Glomerular endothelial cell (primary cell): ENCODE data around the gene RAPGEF4. TPM values are rescaled to one million over a fixed set of nuclear protein-coding genes. Genes with fewer than 3 reads are reported as not detected.

ENCODE experiments used
- DNase-seq: peaks from one replicate; pipeline ENCODE4 v3.0.0-alpha.2; 2011; ENCODE audit warnings: low read depth, low spot score; ENCODE audit errors: extremely low read depth
- total RNA-seq: library from RNA; depleted of rRNA; stranded (reverse); fragments of >200 nt; gene quantifications from 2 replicates; pipeline ENCODE4 v1.2.3, GENCODE V29; 2015

The RAPGEF4 gene
- total RNA-seq, 1 donor from 2014 or later, result 5.1 TPM

DNA sequence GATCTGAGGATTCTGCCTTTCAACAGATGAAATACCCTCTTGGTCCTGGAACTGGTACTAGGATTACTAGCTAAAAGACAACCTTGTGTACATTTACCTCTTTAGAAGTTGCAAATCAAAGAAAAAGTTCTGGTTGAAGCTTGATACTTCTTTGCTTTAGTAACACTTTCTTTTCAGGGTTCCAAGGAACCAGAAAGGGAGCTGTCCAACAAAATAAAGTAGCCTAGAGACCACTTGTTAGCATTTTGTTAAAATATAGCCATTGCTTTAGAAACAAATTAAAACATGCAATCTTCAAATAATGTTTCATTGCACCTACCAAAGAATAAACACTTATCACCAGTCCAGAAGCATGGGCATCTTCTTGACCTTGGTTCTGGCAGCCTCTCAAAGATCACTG is 222.1 kb downstream of the RAPGEF4 start:
- no peak for DNase-seq

DNA sequence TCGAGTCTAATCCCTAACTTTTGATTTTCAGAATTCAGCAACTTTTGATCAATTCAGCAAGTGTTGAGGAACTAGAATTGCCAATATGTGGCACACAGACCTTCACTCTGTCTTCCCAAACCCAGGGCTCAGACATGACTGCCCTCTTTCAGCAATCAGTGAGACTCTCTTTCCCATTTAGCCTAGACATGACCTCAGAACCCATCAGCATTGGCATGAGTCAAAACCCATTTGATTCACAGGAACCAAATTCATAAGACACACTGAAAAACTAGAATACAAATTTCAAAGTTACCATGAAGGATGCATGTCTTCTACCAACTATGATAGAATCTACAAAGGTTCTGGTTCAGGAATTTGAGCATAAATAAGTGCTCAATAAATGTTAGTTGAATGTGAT is 226.4 kb downstream of the RAPGEF4 start:
- DNase-seq, result no peak

DNA sequence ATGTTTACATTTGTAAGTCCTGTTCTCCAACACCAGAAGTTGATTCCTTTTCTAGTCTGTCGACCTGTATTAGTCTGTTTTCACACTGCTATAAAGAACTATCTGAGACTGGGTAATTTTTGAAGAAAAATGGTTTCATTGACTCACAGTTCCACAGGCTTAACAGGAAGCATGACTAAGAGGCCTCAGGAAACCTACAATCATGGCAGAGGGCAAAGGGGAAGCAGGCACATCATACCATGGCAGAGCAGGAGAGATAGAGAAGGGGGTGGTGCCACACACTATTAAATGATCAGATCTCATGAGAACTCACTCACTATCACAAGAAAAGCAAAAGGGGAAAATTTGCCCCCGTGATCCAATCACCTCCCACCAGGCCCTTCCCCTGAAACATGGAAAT is 227.2 kb downstream of the RAPGEF4 start:
- DNase-seq, result peak; percentile 74

DNA sequence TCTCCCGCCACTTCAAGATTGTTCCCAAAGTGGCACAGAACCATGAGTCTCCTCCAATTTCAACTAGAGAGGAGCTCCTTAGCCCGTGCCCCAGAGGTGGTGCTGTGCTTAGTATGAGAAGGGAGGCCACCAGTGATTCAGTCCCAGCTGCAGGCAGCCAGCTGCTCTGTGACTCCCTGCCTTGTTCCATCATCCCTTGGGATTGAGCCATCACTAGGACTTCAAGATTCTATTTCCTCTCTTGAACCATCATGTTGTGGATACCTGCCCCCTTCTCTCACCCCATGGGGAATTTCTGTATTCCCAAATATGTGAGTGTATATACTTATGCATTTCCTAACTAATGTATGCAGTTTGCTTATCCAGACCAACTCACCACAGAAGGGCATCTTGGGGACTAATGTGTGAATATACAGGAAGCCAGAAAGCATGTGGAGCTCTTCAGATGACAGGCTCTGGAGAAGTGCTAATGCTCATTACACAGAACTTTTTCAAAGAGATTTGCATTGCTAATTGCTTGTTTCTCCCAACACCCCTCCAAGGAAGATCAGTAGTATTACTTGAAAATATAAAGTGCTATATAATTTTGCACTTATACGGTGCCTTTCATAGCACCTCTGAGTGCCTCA is 229.0 kb downstream of the RAPGEF4 start:
- DNase-seq, result no peak

DNA sequence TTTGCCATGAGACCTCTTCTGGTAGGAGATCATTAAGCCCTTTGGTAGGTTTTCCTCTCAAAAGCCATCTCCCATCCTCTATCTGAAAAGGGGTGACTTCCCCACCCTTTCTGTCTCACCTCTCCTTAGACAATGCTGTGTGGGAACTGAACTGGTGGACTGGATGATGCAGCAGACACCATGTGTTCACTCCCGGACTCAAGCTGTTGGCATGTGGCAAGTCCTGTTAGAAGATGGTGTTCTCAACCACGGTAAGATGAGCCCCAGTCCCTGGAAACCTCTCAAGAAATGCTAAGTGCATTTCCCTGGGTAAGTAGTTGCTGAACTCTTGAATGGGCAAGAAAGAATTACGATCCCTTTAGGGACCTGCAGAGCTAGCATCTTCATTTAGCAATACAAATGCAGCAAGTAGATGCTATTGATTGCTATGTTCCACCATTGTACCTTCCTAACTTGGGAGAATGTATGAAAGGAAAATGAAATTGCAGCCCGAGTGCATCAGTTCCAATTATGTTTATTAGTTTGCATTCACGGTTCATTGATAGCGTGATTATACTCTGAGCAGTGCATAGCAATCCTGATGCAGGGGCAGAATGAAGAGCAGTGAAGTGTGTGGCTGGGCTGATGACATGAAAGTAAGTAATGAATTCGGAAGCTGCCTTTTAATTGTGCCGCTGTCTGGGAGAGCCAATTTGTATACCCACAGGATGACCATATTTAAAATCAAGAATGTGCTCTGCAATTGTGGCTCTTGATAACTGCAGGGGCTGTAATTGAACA is 230.0 kb downstream of the RAPGEF4 start:
- no peak for DNase-seq

DNA sequence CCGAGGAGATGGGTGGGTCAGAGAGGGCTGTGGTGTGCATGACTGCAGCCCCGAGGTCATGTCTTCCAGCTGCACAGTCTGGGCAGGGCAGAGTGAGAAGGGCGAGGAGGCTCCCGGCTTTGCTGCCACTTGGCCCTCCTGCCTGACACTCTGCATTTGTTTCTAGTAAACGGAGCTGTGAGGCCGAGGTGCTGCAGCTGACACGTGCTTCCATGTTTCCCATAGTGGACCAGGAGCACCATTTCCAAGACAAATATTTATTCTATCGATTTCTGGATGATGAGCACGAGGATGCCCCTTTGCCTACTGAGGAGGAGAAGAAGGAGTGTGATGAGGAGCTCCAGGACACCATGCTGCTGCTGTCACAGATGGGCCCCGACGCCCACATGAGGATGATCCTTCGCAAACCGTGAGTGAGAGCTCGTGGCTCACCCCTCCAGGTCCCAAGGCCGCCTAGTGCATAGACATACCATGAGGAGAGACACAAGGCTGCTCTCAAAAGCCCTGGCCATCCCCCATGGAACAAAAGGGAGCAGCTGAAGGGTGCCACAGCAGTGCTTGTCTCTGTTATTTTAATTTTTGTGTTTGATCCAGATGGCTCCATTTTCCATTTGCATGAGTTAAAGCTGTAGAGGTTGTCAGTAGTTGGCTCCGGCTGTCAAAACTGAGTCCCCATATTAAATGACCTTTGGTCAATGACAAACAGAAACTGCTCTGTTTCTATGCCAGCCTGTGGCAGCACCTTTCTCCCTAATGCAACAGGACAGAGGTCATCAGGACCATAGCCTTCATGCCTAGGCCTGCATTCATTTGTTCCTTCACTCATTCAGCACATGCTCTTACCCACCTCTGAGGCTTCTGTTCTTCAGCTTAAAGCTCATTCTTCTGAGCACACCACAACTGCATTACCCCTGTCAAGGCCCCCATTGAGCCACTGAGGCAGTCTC is 231.7 kb downstream of the RAPGEF4 start:
- no peak for DNase-seq

DNA sequence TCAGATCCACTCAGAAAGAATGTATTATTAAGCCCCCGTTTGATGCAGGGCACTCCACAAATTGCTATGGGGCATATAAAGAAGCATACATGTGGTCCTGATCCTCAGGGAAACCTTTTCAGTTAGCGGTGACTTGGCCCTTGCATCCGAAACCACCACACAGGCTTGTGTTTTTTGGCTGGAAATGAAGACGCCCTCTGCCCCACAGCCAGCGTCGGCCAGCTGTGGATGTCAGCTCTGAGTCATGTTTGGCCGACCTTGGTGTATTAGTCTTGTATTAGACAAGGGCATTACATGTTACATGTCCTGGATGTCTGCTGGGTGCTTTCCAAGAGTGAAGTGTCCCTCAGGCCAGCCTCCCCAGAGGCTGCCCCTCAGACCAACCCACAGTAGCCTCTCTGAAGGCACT is 232.4 kb downstream of the RAPGEF4 start:
- DNase-seq, result peak; percentile 60

DNA sequence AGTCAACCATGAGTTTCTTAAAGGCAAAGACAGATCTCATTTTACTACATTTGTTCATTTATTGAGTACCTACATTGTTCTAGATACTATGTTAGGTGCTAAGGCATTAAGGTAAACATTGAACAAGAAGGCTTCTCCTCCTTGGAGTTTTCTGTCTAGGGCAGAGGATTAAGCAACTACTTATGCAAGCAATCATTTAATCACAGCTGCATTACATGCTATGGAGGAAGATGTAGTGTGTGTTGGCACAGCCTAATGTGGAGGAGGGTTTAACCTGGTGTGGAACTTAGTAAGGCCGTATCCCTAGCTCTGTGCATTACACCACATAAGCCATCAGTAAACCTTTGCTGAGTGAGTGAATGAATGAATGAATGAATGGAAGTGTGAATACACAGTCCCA is 233.5 kb downstream of the RAPGEF4 start:
- no peak for DNase-seq

DNA sequence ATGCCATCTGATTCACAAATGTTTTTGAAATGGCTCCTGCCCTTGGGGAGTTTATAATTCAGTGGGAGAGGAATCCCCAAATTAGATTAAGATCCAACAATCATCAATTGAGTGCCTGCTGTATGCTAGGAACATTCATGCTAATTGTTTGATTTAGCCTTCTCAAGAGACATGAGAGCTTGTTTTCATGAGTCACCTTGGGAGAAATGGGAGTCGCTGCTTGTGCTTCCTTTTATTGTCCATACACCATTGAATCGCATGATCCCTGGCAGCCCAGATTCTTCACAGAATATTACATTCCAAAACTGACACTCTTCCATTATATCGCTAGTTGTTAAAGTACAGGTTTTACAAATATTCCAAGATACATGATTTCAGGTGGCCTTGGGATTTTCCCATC is 234.0 kb downstream of the RAPGEF4 start:
- no peak for DNase-seq

DNA sequence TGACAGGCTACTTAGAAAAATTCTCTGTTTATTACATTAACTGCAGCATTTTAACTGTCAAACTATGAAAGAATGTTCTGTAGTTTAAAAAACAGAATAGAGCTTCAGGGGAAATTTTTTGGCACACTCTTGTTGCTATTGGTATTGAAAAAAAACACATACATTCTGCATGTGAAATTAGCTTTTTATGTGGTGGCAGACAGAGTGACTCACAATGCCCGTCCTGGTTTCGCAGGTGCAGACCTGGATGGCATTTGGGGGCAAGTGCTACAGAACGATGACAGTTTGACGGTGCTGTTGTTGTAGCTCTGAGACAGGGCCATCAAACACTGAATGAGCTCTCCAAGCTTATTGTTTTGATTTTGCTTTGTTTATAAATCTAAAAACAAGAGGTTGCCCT is 235.0 kb downstream of the RAPGEF4 start:
- no peak for DNase-seq

DNA sequence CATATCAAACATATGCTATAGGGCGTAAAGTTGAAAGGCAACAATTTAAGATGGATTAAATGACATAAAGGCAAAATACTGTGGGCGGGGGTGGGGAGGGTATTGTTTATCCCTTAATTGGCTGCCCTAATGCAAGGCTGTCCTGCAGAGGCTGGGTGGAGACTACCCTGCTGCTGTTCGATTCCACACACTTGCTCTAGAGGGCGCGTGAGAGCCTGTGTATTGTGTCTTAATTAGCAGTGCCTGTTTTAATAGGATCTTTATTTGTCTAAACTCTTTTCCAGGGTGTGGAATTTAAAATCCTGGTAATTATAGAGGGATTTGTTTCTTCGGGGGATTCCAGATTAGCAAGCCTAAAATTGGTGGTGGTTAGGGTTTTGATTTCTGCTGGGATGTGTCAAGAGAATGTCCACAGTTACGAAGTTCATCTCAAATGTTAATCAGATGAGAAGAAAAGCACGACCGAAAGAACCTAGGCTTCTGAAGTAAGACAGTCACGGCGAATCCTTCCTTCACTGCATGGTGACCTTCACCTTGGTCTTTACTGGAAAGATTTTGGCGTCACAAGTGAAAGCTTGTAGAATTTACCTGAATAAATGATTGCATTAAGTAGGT is 236.5 kb downstream of the RAPGEF4 start:
- DNase-seq, result no peak

DNA sequence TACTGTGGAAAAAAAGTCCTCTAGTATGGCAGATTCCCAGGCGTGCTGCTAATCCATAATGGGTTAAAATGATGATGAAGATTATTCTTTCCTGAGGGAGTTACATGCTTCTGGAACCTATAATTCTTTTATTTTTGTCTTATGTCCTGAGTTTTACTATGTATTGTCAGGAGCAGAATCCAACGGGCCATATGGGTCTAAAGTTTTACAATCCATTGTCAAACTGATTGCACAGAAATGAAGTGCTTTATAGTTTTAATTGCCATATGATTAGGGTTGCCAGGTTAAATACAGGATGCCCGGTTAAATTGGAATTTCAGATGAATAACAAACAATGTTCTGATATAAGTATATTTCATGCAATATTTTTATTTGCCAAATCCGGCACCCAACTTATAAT is 239.1 kb downstream of the RAPGEF4 start:
- no peak for DNase-seq

DNA sequence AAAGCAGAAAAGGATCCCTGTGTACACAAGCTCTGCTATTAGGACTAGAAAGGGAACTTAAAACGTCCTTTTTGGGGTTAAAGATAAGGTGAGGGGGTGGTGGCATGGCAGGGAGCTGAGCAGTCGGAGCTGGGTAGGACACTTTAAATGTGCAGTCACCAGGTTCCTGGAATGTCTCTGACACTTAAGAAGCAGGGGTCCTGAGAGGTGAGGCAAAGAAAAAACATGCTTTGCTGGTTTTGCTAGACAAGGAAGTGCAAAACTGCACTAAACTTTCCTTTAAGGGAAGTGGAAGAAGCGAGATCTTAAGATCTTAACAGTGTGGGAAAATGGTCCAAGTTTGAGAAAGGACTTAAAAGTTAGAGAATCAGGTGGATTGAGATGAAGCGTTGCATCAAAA is 240.5 kb downstream of the RAPGEF4 start:
- DNase-seq, result no peak

DNA sequence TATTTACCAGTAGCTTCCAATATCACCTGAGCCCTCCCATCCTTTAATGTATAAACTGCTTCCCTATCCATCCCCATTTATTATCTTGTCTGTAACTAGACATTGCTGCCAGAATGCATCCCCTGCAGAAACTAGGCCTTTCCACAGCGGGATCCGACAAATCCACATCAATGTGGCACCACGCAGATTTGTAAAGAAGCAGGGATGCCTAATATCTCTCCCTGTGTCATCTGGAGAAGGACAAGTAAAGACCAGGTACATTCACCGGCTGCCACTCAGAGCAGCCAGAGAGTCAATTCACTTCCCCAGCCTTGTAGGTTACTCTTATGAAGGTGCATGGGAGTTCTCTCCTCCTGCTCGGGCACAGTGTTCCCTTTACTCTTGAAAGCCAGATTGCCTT is 241.2 kb downstream of the RAPGEF4 start:
- DNase-seq, result no peak

DNA sequence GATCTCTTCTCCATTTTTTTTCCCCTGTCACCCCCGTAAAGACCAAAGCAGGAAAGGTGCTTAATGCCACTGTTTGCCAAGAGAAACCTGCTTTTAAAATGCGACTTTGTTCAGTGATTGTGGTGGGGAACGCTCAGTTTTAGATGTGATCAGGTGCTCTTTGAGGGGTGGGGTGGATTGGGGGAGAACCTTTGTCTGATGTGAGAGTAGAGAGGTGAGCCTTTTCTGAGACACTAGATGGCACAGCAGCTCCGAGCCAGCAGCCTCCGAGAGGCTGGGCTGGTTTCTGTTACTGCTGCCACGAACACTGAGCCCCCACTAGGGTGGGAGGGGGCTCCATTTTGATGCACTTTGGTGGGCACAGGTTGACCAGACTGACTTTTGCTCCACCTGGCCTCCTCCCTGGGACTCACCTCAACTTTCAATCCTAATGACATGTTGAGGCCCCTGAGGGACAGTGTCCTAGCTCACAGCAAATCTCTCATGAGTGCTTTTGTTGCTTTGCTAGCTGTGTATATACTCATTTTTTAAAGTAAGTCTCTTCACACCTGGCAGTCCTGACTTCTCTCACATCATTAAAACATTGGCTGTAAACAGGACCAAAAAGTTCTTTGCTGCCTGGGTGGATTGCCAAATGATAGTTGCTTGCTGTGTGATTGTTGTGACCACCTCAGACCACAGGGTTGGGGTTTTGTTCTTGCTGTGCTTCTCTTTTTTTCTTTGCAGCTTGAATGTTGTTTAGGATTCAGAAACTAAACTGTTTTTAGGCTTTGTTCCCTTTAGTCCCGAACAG is 241.8 kb downstream of the RAPGEF4 start:
- DNase-seq, result no peak

DNA sequence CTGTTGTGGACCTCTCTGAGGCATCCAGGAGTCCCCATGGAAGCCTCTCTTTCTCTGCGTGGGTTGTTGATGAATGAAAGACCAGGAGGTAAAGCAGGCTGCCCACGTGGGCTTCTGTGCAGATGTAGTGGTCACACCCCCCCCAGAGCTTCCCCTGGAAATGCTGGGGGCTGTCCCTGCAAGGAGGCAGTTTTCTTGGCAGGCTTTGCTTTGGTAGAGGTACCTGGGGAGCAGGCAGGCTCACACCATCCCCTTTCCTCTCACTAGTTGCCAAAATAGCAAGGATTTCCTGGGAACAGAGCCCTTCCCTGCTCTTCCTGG is 242.4 kb downstream of the RAPGEF4 start:
- DNase-seq, result no peak

DNA sequence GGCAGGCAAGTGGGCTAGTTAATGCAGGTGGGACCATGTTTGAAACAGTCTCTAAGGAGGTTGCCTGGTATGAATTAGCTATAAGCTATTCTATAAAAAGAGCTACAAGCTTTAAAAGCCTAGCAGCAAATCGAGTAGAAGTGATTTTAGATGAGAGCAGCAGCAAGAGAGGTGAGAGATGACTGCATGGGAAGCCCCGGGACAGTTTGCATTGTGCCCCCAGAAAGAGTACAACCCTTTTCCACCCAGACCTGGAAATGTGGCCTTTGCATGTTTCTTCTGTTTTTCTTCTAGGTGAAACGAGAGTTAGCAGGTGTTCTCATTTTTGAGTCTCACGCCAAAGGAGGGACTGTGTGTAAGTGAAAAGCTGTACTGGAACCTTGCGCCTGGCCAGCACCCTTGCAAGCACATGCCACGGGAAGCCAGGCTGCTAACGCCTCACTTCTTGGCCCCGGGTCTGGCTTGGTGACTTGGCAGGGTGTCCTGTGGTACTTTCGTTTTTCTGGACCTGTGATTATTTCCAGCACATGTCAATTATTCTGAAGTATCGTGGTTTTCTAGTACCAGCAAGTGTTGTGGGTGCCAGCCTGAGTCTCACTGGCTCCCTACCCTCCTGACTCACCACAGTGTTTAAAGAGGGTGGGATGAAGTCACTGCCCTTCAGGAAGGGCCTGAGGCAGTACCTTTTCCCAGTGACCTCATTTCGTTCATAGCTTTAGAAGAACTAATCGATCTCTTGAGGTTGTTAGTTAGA is 249.7 kb downstream of the RAPGEF4 start:
- DNase-seq, result no peak

DNA sequence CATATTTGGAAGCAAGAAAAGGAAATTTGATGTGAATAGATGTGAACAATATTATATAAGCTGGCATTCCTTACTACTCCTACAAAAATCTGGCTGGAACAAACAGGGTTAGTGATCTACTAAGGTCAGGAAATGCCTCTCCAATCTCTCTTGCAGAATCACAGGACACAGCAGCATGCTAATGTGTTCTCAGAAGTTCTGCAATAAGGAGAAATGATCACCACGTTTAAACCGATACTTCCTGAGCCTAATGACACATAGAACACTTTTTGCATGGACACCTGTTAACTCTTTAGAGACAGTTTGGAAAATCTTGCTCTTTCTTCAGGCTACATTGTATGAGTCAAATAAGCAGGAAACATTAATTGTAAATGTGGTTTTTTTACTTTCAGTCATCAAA is 250.4 kb downstream of the RAPGEF4 start:
- no peak for DNase-seq

DNA sequence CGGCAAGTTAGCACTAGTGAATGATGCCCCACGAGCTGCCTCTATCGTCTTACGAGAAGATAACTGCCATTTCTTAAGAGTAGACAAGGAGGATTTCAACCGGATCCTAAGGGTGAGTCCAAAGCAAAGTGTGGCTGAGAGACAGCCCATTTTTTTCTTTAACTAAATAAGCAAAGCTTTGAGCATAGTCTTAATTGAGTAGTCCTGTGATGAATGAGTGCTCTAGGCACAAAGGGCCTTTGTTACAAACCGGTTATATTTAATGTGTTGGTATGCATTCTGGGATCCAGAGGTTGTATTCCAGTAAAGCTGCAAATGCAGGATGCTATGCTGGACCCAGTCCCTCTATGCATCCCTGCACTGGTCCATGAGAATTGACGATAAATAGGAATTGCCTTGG is 253.1 kb downstream of the RAPGEF4 start:
- no peak for DNase-seq

DNA sequence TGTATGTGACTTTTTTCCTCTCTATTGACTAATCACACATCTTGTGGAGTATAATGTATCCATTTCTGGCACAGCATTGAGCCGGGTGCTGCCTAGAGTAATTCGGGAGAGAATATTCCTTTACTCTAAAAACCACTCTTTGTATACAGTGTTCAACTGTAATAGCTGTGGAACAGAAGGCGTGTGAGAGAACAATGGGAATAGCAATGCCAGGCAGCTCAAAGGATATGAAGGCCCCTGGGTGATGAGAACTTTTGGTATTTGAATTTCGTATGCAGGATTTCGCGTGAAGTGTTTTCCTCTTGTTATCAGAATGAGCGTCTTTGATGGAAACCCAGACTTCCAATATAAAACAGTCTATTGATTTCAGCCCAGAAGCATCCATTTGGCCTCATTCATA is 255.4 kb downstream of the RAPGEF4 start:
- DNase-seq, result no peak
